ENCODE data around the gene NEUROD4. TPM values are rescaled to one million over a fixed set of nuclear protein-coding genes. Genes with fewer than 3 reads are reported as not detected.

Gene NEUROD4
- polyA plus RNA-seq, 1 donor (not counting 4 experiments of a cell fraction or from before 2014, with no cell fraction given) = not detected

- Histone ChIP-seq H3K27ac (ENCODE audit: control insufficient read depth, insufficient read depth, low read length) (no peak overlapping the region), H3K4me2 (ENCODE audit: control insufficient read depth, extremely low read depth, insufficient read depth, low read depth, low read length) (no peak overlapping the region), H3K9me3 (ENCODE audit: control insufficient read depth, low read depth, low read length) (no peaks in the 10 kb centered on the region), H3K27me3 (ENCODE audit: control insufficient read depth, extremely low read depth, insufficient read depth, low read length) (peaks cover 7% of the 10 kb centered on the region), H2AFZ (ENCODE audit: control insufficient read depth, low read length) (no peak overlapping the region), H3K9ac (ENCODE audit: control insufficient read depth, extremely low read depth, insufficient read depth, low read length) (no peak overlapping the region), H3K9me1 (ENCODE audit: control insufficient read depth, extremely low read depth, insufficient read depth, low read length) (no peaks in the 10 kb centered on the region), H3K36me3 (ENCODE audit: control insufficient read depth in 2 of 2, extremely low read depth in 1 of 2, insufficient read depth in 2 of 2, low read length in 2 of 2) (no peaks in the 10 kb centered on the region), H3K4me3 (ENCODE audit: control insufficient read depth in 2 of 3, extremely low read depth in 1 of 3, insufficient read depth in 2 of 3, low read depth in 1 of 3, low read length in 3 of 3) (no peak overlapping the region), H3K79me2 (ENCODE audit: control insufficient read depth, insufficient read depth, low read length) (no peaks in the 10 kb centered on the region), H3K4me1 (ENCODE audit: control insufficient read depth, extremely low read depth, insufficient read depth, low read length) (no peaks in the 10 kb centered on the region), H4K20me1 (ENCODE audit: control insufficient read depth, extremely low read depth, insufficient read depth, low read length) (no peaks in the 10 kb centered on the region)
- DNase-seq (ENCODE audit: low read depth, low spot score) (no peak), FAIRE-seq (no peak)
- dilution Hi-C loops (cut with MboI; ENCODE audit: extremely low pct_ligation_motif_present, low sequenced_read_pairs) = no loop called here
- TF ChIP-seq CTCF (optimal IDR thresholded peaks at IDR 0.05 in 1 of 3, IDR thresholded peaks at IDR 0.05 in 1 of 3, conservative IDR thresholded peaks at IDR 0.05 in 1 of 3; ENCODE audit: extremely low read depth in 1 of 3, insufficient read depth in 2 of 3, low read length in 3 of 3) (no peak), EZH2 (IDR thresholded peaks at IDR 0.05; ENCODE audit: low read length) (no peak)
These were observed 16.7 kb downstream of the NEUROD4 start for GRCh38 chr12:55036326-55037115.

DNA sequence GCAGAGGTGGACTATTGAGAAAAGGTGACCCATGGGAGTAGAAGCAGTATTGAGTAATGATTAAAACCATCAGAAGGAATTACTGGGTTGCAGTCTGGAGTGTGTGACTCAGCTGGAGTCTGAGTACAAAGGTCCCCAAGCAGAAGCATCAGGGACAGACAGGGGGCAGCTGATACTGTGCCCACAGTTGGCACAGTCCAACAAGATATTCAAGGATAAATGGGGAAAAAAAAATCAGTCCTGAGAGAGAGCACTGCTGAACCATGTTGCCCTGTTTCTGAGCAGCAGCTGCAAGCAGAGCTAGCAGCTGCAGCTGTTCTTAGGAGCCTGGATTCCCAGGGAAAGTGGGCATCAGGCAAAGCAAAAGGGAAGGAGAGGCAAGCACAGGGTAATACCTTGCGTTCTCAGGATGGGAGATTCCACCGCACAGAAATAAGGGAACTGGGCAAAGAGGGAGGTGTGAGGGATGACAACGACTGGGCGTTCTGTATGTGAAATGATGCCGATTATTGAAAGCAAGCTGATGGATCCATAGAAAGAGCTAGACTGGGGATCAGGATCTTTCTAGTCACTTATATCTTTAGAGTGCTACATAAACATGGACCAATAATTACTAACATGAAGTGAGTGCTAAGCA lies 17.7 kb downstream of the NEUROD4 start:
- dilution Hi-C loops (cut with MboI; ENCODE audit: extremely low pct_ligation_motif_present, low sequenced_read_pairs) = no loop called here
- peaks cover 7% of the 10 kb centered on the region for H3K27me3 ChIP-seq (ENCODE audit: control insufficient read depth, extremely low read depth, insufficient read depth, low read length)
- FAIRE-seq = no peak

More for the DNA sequence above, 17.7 kb downstream of the NEUROD4 start:
- Histone ChIP-seq H3K4me3 (ENCODE audit: control insufficient read depth in 2 of 3, extremely low read depth in 1 of 3, insufficient read depth in 2 of 3, low read depth in 1 of 3, low read length in 3 of 3) (no peak overlapping the region), H2AFZ (ENCODE audit: control insufficient read depth, low read length) (no peak overlapping the region), H3K4me1 (ENCODE audit: control insufficient read depth, extremely low read depth, insufficient read depth, low read length) (no peaks in the 10 kb centered on the region), H3K9ac (ENCODE audit: control insufficient read depth, extremely low read depth, insufficient read depth, low read length) (no peak overlapping the region), H3K36me3 (ENCODE audit: control insufficient read depth in 2 of 2, extremely low read depth in 1 of 2, insufficient read depth in 2 of 2, low read length in 2 of 2) (no peaks in the 10 kb centered on the region), H3K79me2 (ENCODE audit: control insufficient read depth, insufficient read depth, low read length) (no peaks in the 10 kb centered on the region), H3K9me3 (ENCODE audit: control insufficient read depth, low read depth, low read length) (no peaks in the 10 kb centered on the region), H3K4me2 (ENCODE audit: control insufficient read depth, extremely low read depth, insufficient read depth, low read depth, low read length) (no peak overlapping the region), H4K20me1 (ENCODE audit: control insufficient read depth, extremely low read depth, insufficient read depth, low read length) (no peaks in the 10 kb centered on the region), H3K27ac (ENCODE audit: control insufficient read depth, insufficient read depth, low read length) (no peak overlapping the region), H3K9me1 (ENCODE audit: control insufficient read depth, extremely low read depth, insufficient read depth, low read length) (no peaks in the 10 kb centered on the region)
- TF ChIP-seq CTCF (optimal IDR thresholded peaks at IDR 0.05 in 1 of 3, IDR thresholded peaks at IDR 0.05 in 1 of 3, conservative IDR thresholded peaks at IDR 0.05 in 1 of 3; ENCODE audit: extremely low read depth in 1 of 3, insufficient read depth in 2 of 3, low read length in 3 of 3) = no peak
- no peak for TF ChIP-seq EZH2 (IDR thresholded peaks at IDR 0.05; ENCODE audit: low read length)
- DNase-seq (ENCODE audit: low read depth, low spot score) = no peak
